GM12891 (cell line): ENCODE measurements around the gene KCNIP1.

Experiments used
- DNase-seq: peaks from one replicate; pipeline ENCODE4 v3.0.0; 2011; ENCODE audit warnings: low spot score; ENCODE audit not compliant: insufficient read length
- FAIRE-seq: peaks from 2 replicates; lab custom pipeline; 2011; peaks lifted over from hg19 to GRCh38; lab: Jason Lieb, UNC
- PAX5 ChIP-seq: IDR thresholded peaks from 2 replicates; pipeline ENCODE4 v1.6.1; 2011; ENCODE audit warnings: low read length, moderate library complexity, mild to moderate bottlenecking; ENCODE audit not compliant: insufficient read depth, severe bottlenecking
- POLR2A ChIP-seq: IDR thresholded peaks from 2 replicates; pipeline ENCODE4 v1.6.1; 2011; ENCODE audit warnings: low read depth, low read length, control low read depth
- POLR2AphosphoS5 ChIP-seq: IDR thresholded peaks from 2 replicates; pipeline ENCODE4 v1.6.1; 2011; ENCODE audit warnings: low read depth, low read length, control low read depth
- POU2F2 ChIP-seq: IDR thresholded peaks from 2 replicates; pipeline ENCODE4 v1.6.1; 2011; ENCODE audit warnings: low read depth, mild to moderate bottlenecking, control low read depth, low read length, moderate library complexity
- SPI1 ChIP-seq: IDR thresholded peaks from 2 replicates; pipeline ENCODE4 v1.6.1; 2011; ENCODE audit warnings: low read depth, low read length, control low read depth
- TAF1 ChIP-seq: IDR thresholded peaks from 2 replicates; pipeline ENCODE4 v1.6.1; 2011; ENCODE audit warnings: low read depth, low read length, control low read depth

The KCNIP1 gene

GRCh38 chr5:170781946-170782345, 278.1 kb downstream of the KCNIP1 start:
- no peak for FAIRE-seq
- TF ChIP-seq TAF1 (no peak), POLR2A (no peak), SPI1 (no peak), POLR2AphosphoS5 (no peak), PAX5 (no peak), POU2F2 (no peak)

GRCh38 chr5:170782438-170782837, 278.6 kb downstream of the KCNIP1 start:
- FAIRE-seq (no peak), DNase-seq (no peak)
- TF ChIP-seq POLR2AphosphoS5 (no peak), SPI1 (no peak), TAF1 (no peak), PAX5 (no peak), POU2F2 (no peak), POLR2A (no peak)

More at GRCh38 chr5:170781946-170782345, 278.1 kb downstream of the KCNIP1 start:
- DNase-seq = no peak

GRCh38 chr5:170783498-170784247, 279.9 kb downstream of the KCNIP1 start, which contains the start of gene GABRP:
TSS of gene GABRP (plus strand) at chr5:170783725. CDS start at chr5:170788616, 4,891 bp downstream.
- no peak for DNase-seq
- no peak for TF ChIP-seq PAX5
- no peak for TF ChIP-seq POLR2AphosphoS5
- no peak for TF ChIP-seq TAF1
- no peak for TF ChIP-seq SPI1
- TF ChIP-seq POLR2A = no peak
- TF ChIP-seq POU2F2 = no peak
- FAIRE-seq = no peak

- DNase-seq = no peak
- no peak for TF ChIP-seq TAF1
- no peak for TF ChIP-seq SPI1
- FAIRE-seq = no peak
These were observed 281.6 kb downstream of the KCNIP1 start for GRCh38 chr5:170785416-170785815.
